CD14-positive monocyte (primary cell): ENCODE results near the gene TMEM150A. TPM values are rescaled to one million over a fixed set of nuclear protein-coding genes. Genes with fewer than 3 reads are reported as not detected.

Experiments used
- DNase-seq, 3 donors: peaks; one replicate each; pipeline ENCODE4 v3.0.0-alpha.2; 2011 to 2022
- H2AFZ ChIP-seq: 2 replicates; pipeline ENCODE4 v1.6.0; 2012; ENCODE audit warnings: mild to moderate bottlenecking, low read depth, low read length, inconsistent platforms; ENCODE audit not compliant: insufficient read depth, poor library complexity, severe bottlenecking
- H3K27ac ChIP-seq, 2 donors: 1 replicate in 1 of 2; 2 replicates in 1 of 2; pipeline ENCODE4 v1.5.1; 2012 to 2013; ENCODE audit warnings: low read length in 2 of 2, control low read depth in 1 of 2, inconsistent platforms in 1 of 2, low read depth in 1 of 2, mild to moderate bottlenecking in 1 of 2
- H3K27me3 ChIP-seq, 2 donors: one replicate each; pipeline versions ENCODE4 v1.6.0 to v1.6.1; 2011 to 2013; ENCODE audit warnings: low read length in 2 of 2; ENCODE audit not compliant: control insufficient read depth in 2 of 2, insufficient read depth in 2 of 2
- H3K36me3 ChIP-seq, 2 donors: replicated peaks in 1 of 2; 1 replicate in 1 of 2; 2 replicates in 1 of 2; pipeline versions ENCODE4 v1.5.1 to v1.6.1; 2012 to 2013; ENCODE audit warnings: low read length in 2 of 2, control low read depth in 1 of 2, inconsistent platforms in 1 of 2, mild to moderate bottlenecking in 1 of 2; ENCODE audit not compliant: insufficient read depth in 2 of 2, control insufficient read depth in 1 of 2
- H3K4me1 ChIP-seq, 2 donors: 1 replicate in 1 of 2; 2 replicates in 1 of 2; pipeline versions ENCODE4 v1.5.1 to v1.6.1; 2012 to 2013; ENCODE audit warnings: low read length in 2 of 2, control low read depth in 1 of 2, inconsistent platforms in 1 of 2, mild to moderate bottlenecking in 1 of 2, moderate library complexity in 1 of 2; ENCODE audit not compliant: insufficient read depth in 2 of 2, control insufficient read depth in 1 of 2
- H3K4me2 ChIP-seq: replicated peaks from 2 replicates; pipeline ENCODE3; 2012; ENCODE audit warnings: low read length, moderate library complexity, mild to moderate bottlenecking; ENCODE audit not compliant: poor library complexity, severe bottlenecking; ENCODE audit errors: extremely low read depth
- H3K4me3 ChIP-seq, 3 experiments: fragments of 200-600 bp in 1 of 3; sonication (generic) in 1 of 3; replicated peaks in 1 of 3; 1 replicate in 2 of 3; 2 replicates in 1 of 3; pipeline ENCODE4 v1.5.1; 2011 to 2013; ENCODE audit warnings: low read length in 3 of 3, mild to moderate bottlenecking in 3 of 3, control low read depth in 2 of 3, low read depth in 2 of 3, inconsistent platforms in 1 of 3, moderate library complexity in 1 of 3
- H3K79me2 ChIP-seq: 2 replicates; pipeline ENCODE4 v1.6.0; 2012; ENCODE audit warnings: mild to moderate bottlenecking, control low read depth, inconsistent platforms, low read length, moderate library complexity; ENCODE audit not compliant: insufficient read depth
- H3K9ac ChIP-seq: 2 replicates; pipeline ENCODE4 v1.6.0; 2017; ENCODE audit warnings: low read length, mild to moderate bottlenecking; ENCODE audit not compliant: insufficient read depth, poor library complexity, severe bottlenecking
- H3K9me3 ChIP-seq, 2 donors: replicated peaks in 1 of 2; 1 replicate in 1 of 2; 2 replicates in 1 of 2; pipeline versions ENCODE4 v1.5.1 to v1.6.1; 2012 to 2013; ENCODE audit warnings: low read length in 2 of 2, control low read depth in 1 of 2; ENCODE audit not compliant: control insufficient read depth in 1 of 2, insufficient read depth in 1 of 2
- H4K20me1 ChIP-seq: 2 replicates; pipeline ENCODE4 v1.6.0; 2012; ENCODE audit warnings: mild to moderate bottlenecking, low read length, control low read depth, moderate library complexity; ENCODE audit not compliant: insufficient read depth
- H3K27ac Mint-ChIP-seq, 7 donors: one replicate each; pipeline ENCODE4 v1.8.0; 2020; ENCODE audit warnings: mild to moderate bottlenecking in 7 of 7, mixed read lengths in 7 of 7, moderate library complexity in 6 of 7, inconsistent platforms in 2 of 7
- H3K27me3 Mint-ChIP-seq, 3 donors: one replicate each; pipeline ENCODE4 v1.8.0; 2021 to 2022; ENCODE audit warnings: low read depth in 3 of 3, mild to moderate bottlenecking in 3 of 3, mixed read lengths in 3 of 3, moderate library complexity in 3 of 3, inconsistent platforms in 1 of 3
- H3K36me3 Mint-ChIP-seq, 2 donors: one replicate each; pipeline ENCODE4 v1.8.0; 2020; ENCODE audit warnings: mixed read lengths in 2 of 2, inconsistent platforms in 1 of 2, mild to moderate bottlenecking in 1 of 2
- H3K4me1 Mint-ChIP-seq: one replicate; pipeline ENCODE4 v1.8.0; 2020; ENCODE audit warnings: mild to moderate bottlenecking, mixed read lengths
- H3K4me3 Mint-ChIP-seq, 2 donors: one replicate each; pipeline ENCODE4 v1.8.0; 2020; ENCODE audit warnings: mild to moderate bottlenecking in 2 of 2, mixed read lengths in 2 of 2, moderate library complexity in 1 of 2
- H3K9me3 Mint-ChIP-seq, 7 donors: one replicate each; pipeline ENCODE4 v1.8.0; 2020 to 2022; ENCODE audit warnings: mixed read lengths in 7 of 7, mild to moderate bottlenecking in 6 of 7, moderate library complexity in 6 of 7, inconsistent platforms in 2 of 7
- WGBS: methylation state at CpG from one replicate; pipeline ENCODE4 v1.1.5; 2013; ENCODE audit warnings: missing lambda C conversion rate; ENCODE audit not compliant: insufficient coverage; 5-methylcytosine and 5-hydroxymethylcytosine counted together
- intact Hi-C, 2 donors: fragments of 100-400 bp; cut with micrococcal nuclease; formaldehyde crosslinking; loops; one replicate each; pipeline versions ENCODE4 v1.15.0 to v1.15.1; 2023
- polyA plus RNA-seq, 3 donors: library from polyadenylated mRNA; depleted of rRNA in 1 of 3; unstranded in 2 of 3; stranded (reverse) in 1 of 3; fragments of 300-500 nt in 2 of 3; fragments of >200 nt in 1 of 3; fragmentation: Illumina TruSeq in 2 of 3; gene quantifications; 1 replicate in 2 of 3; 2 replicates in 1 of 3; pipeline ENCODE4 v1.2.3, GENCODE V29; 2012 to 2021
- TF ChIP-seq, protein P1 (sequence below): fragments of 200-600 bp; IDR thresholded peaks from one replicate; pipeline ENCODE4 v1.8.0; 2022; ENCODE audit warnings: antibody characterized with exemption, mild to moderate bottlenecking

TMEM150A gene
- polyA plus RNA-seq, 3 donors, result 24.7 to 29.1 (median 26.6) TPM

GRCh38 chr2:85623991-85624390 lies 21.5 kb upstream of the TMEM150A start:
- no peak for DNase-seq
- Histone ChIP-seq H3K9ac (no peak overlapping the region), H3K4me2 (no peak overlapping the region), H3K4me1 (no peaks in the 10 kb centered on the region), H3K9me3 (no peaks in the 10 kb centered on the region), H3K36me3 (peaks cover 92 to 99% of the 10 kb centered on the region in 2 donors), H3K79me2 (peaks cover 33% of the 10 kb centered on the region), H2AFZ (no peak overlapping the region), H4K20me1 (peaks cover 34% of the 10 kb centered on the region), H3K27me3 (no peaks in the 10 kb centered on the region), H3K4me3 (no peak overlapping the region), H3K27ac (no peak overlapping the region)
- H3K4me3 Mint-ChIP-seq, result no peak overlapping the region
- peaks cover 3% of the 10 kb centered on the region for H3K4me1 Mint-ChIP-seq
- intact Hi-C loops, result no loop called here
- H3K36me3 Mint-ChIP-seq, result peaks cover 66 to 92% of the 10 kb centered on the region in 2 donors
- H3K27me3 Mint-ChIP-seq, result peaks cover 0 to 2% (median 0%) of the 10 kb centered on the region in 3 donors
- peak overlapping the region in 3 of 7 donors; percentile 19 to 82 (median 46) for H3K27ac Mint-ChIP-seq
- no peaks in the 10 kb centered on the region for H3K9me3 Mint-ChIP-seq
- TF ChIP-seq, protein P1, sequence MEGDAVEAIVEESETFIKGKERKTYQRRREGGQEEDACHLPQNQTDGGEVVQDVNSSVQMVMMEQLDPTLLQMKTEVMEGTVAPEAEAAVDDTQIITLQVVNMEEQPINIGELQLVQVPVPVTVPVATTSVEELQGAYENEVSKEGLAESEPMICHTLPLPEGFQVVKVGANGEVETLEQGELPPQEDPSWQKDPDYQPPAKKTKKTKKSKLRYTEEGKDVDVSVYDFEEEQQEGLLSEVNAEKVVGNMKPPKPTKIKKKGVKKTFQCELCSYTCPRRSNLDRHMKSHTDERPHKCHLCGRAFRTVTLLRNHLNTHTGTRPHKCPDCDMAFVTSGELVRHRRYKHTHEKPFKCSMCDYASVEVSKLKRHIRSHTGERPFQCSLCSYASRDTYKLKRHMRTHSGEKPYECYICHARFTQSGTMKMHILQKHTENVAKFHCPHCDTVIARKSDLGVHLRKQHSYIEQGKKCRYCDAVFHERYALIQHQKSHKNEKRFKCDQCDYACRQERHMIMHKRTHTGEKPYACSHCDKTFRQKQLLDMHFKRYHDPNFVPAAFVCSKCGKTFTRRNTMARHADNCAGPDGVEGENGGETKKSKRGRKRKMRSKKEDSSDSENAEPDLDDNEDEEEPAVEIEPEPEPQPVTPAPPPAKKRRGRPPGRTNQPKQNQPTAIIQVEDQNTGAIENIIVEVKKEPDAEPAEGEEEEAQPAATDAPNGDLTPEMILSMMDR, result no peak
- WGBS, result 100% methylated on average over 5 of the region's 5 CpGs

DNA sequence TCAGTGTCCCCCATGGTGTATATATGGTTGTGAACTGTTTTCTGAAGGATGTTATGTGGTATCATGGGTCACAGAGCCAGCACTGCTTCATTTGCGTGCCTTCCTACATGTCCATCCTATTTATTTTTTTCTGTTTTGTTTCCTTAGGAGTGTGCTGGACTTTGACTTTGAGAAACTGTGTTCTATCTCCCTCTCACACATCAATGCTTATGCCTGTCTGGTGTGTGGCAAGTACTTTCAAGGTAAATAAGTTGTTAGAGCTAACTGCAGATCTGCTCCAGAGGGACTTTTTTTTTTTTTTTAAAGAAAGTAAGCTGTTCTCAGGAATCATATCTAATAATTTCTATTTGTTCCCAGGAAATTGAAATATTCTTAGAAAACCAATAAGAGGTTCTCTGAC lies 18.8 kb upstream of the TMEM150A start:
- Mint-ChIP-seq H3K4me3 (no peak overlapping the region), H3K9me3 (no peaks in the 10 kb centered on the region), H3K36me3 (peaks cover 55 to 79% of the 10 kb centered on the region in 2 donors), H3K4me1 (peaks cover 12% of the 10 kb centered on the region), H3K27me3 (peaks cover 0 to 2% (median 0%) of the 10 kb centered on the region in 3 donors), H3K27ac (peak overlapping the region in 2 of 7 donors; percentile 18 to 33)
- peaks cover 54% of the 10 kb centered on the region for H4K20me1 ChIP-seq
- peaks cover 59% of the 10 kb centered on the region for H3K79me2 ChIP-seq
- peaks cover 11 to 15% of the 10 kb centered on the region in 2 donors for H3K4me1 ChIP-seq
- peaks cover 67 to 77% of the 10 kb centered on the region in 2 donors for H3K36me3 ChIP-seq
- no peak overlapping the region for H3K27ac ChIP-seq
- TF ChIP-seq, protein P1, result no peak
- WGBS, result no CpG with 5 or more reads among the region's 1 CpG
- no peak overlapping the region for H3K9ac ChIP-seq
- no peak overlapping the region for H3K4me2 ChIP-seq
- H3K9me3 ChIP-seq, result no peaks in the 10 kb centered on the region
- H3K27me3 ChIP-seq, result no peaks in the 10 kb centered on the region
- intact Hi-C loops, result no loop called here
- no peak overlapping the region for H3K4me3 ChIP-seq
- DNase-seq, result no peak
- no peak overlapping the region for H2AFZ ChIP-seq
